SK-N-SH treated with all-trans-retinoic acid at 6 μM for 48 hours (cell line): ENCODE results near the gene DTHD1.

Experiments used
- ATAC-seq: fragments of 200-7000 bp; cut with Tn5 transposase; 3 replicates; pipeline ENCODE4 v1.9.1; 2020; ENCODE audit warnings: mild to moderate bottlenecking, moderate library complexity
- ARNTL ChIP-seq: fragments of 450-650 bp; formaldehyde crosslinking; IDR thresholded peaks from 2 replicates; pipeline ENCODE4 v1.5.0; 2020; ENCODE audit warnings: low read depth, mild to moderate bottlenecking, moderate library complexity, borderline replicate concordance
- CREB5 ChIP-seq: fragments of 250-450 bp; sonication (Bioruptor Pico); IDR thresholded peaks from 2 replicates; pipeline ENCODE4 v1.5.1; 2020; ENCODE audit warnings: low read depth, mild to moderate bottlenecking, moderate library complexity
- CSRNP3 ChIP-seq: fragments of 250-450 bp; sonication (Bioruptor Pico); IDR thresholded peaks from 2 replicates; pipeline ENCODE4 v1.5.1; 2021; ENCODE audit warnings: mild to moderate bottlenecking, moderate library complexity
- ESRRG ChIP-seq: fragments of 250-450 bp; sonication (Bioruptor Pico); IDR thresholded peaks from 2 replicates; pipeline ENCODE4 v1.6.1; 2021; ENCODE audit warnings: mild to moderate bottlenecking
- ISL1 ChIP-seq: fragments of 250-450 bp; sonication (Bioruptor Pico); IDR thresholded peaks from 2 replicates; pipeline ENCODE4 v2.1.2; 2022; ENCODE audit warnings: mild to moderate bottlenecking, moderate library complexity
- OSR1 ChIP-seq: fragments of 250-450 bp; sonication (Bioruptor Pico); IDR thresholded peaks from 2 replicates; pipeline ENCODE4 v1.8.0; 2022; ENCODE audit warnings: moderate library complexity, mild to moderate bottlenecking, inconsistent platforms
- PATZ1 ChIP-seq: fragments of 250-450 bp; sonication (Bioruptor Pico); IDR thresholded peaks from 2 replicates; pipeline ENCODE4 v1.8.0; 2020; ENCODE audit warnings: mild to moderate bottlenecking, moderate library complexity, borderline replicate concordance
- POU6F1 ChIP-seq: fragments of 250-450 bp; sonication (Bioruptor Pico); IDR thresholded peaks from 2 replicates; pipeline ENCODE4 v1.8.0; 2021; ENCODE audit warnings: low read depth, mild to moderate bottlenecking, moderate library complexity, borderline replicate concordance
- PPARA ChIP-seq: fragments of 250-450 bp; sonication (Bioruptor Pico); IDR thresholded peaks from 2 replicates; pipeline ENCODE4 v1.5.0; 2020; ENCODE audit warnings: mild to moderate bottlenecking, borderline replicate concordance
- RARB ChIP-seq: fragments of 250-450 bp; sonication (Bioruptor Pico); IDR thresholded peaks from 2 replicates; pipeline ENCODE4 v1.8.0; 2021; ENCODE audit warnings: mild to moderate bottlenecking, moderate library complexity
- TCF4 ChIP-seq: fragments of 250-450 bp; sonication (Bioruptor Pico); IDR thresholded peaks from 2 replicates; pipeline ENCODE4 v1.8.0; 2021; ENCODE audit warnings: mild to moderate bottlenecking, moderate library complexity, borderline replicate concordance
- TOX ChIP-seq: fragments of 250-450 bp; sonication (Bioruptor Pico); IDR thresholded peaks from 2 replicates; pipeline ENCODE4 v1.8.0; 2021; ENCODE audit warnings: mild to moderate bottlenecking, moderate library complexity, borderline replicate concordance
- TSHZ2 ChIP-seq: fragments of 250-450 bp; sonication (Bioruptor Pico); IDR thresholded peaks from 2 replicates; pipeline ENCODE4 v1.5.0; 2020; ENCODE audit warnings: mild to moderate bottlenecking, moderate library complexity
- ZFP3 ChIP-seq: fragments of 250-450 bp; sonication (Bioruptor Pico); IDR thresholded peaks from 2 replicates; pipeline ENCODE4 v1.5.0; 2020; ENCODE audit warnings: mild to moderate bottlenecking, moderate library complexity
- ZFP30 ChIP-seq: fragments of 450-650 bp; formaldehyde crosslinking; IDR thresholded peaks from 2 replicates; pipeline ENCODE4 v1.5.0; 2022; ENCODE audit warnings: mild to moderate bottlenecking, moderate library complexity
- ZNF565 ChIP-seq: fragments of 450-650 bp; formaldehyde crosslinking; conservative IDR thresholded peaks from 2 replicates; pipeline ENCODE4 v1.5.0; 2020; ENCODE audit warnings: low read depth, mild to moderate bottlenecking, moderate library complexity
- ZNF8 ChIP-seq: fragments of 450-650 bp; formaldehyde crosslinking; IDR thresholded peaks from 2 replicates; pipeline ENCODE4 v1.5.0; 2020; ENCODE audit warnings: mild to moderate bottlenecking, moderate library complexity

DTHD1 gene

GRCh38 chr4:36374836-36375511 lies 93.6 kb downstream of the DTHD1 start (continued):
- no peak for TF ChIP-seq PATZ1 (CRISPR knock-in tag)
- no peak for TF ChIP-seq PPARA (CRISPR knock-in tag)
- no peak for TF ChIP-seq ZFP3 (CRISPR knock-in tag)
- TF ChIP-seq CSRNP3 (CRISPR knock-in tag): no peak
- no peak for TF ChIP-seq TOX (CRISPR knock-in tag)
- TF ChIP-seq TSHZ2 (CRISPR knock-in tag): no peak
- no peak for TF ChIP-seq ZNF565 (CRISPR knock-in tag)
- TF ChIP-seq ARNTL: no peak

- TF ChIP-seq ISL1 (CRISPR knock-in tag) (no peak), ZFP30 (CRISPR knock-in tag) (no peak), TCF4 (CRISPR knock-in tag) (no peak)
- no peak for ATAC-seq
These were observed 104.6 kb downstream of the DTHD1 start for GRCh38 chr4:36385951-36386571.

- no peak for ATAC-seq
- TF ChIP-seq ESRRG (CRISPR knock-in tag) (no peak), TCF4 (CRISPR knock-in tag) (no peak), ZNF8 (CRISPR knock-in tag) (no peak), CSRNP3 (CRISPR knock-in tag) (no peak), TOX (CRISPR knock-in tag) (no peak), POU6F1 (CRISPR knock-in tag) (no peak), ARNTL (no peak), CREB5 (no peak), OSR1 (no peak), ZFP3 (CRISPR knock-in tag) (no peak), RARB (CRISPR knock-in tag) (no peak)
These were observed 105.3 kb downstream of the DTHD1 start for GRCh38 chr4:36386691-36387090.
